GM12875 (cell line): ENCODE results near the gene GRIN3B.

Experiments
- H3K4me3 ChIP-seq: one replicate; pipeline ENCODE4 v1.5.1; 2011; ENCODE audit warnings: low read depth, low read length, control low read depth
- CTCF ChIP-seq: IDR thresholded peaks from 2 replicates; pipeline ENCODE4 v1.5.1; 2011; ENCODE audit warnings: low read depth, mild to moderate bottlenecking, control low read depth, inconsistent platforms, low read length, moderate library complexity, borderline replicate concordance; ENCODE audit not compliant: insufficient read depth

The GRIN3B gene

DNA sequence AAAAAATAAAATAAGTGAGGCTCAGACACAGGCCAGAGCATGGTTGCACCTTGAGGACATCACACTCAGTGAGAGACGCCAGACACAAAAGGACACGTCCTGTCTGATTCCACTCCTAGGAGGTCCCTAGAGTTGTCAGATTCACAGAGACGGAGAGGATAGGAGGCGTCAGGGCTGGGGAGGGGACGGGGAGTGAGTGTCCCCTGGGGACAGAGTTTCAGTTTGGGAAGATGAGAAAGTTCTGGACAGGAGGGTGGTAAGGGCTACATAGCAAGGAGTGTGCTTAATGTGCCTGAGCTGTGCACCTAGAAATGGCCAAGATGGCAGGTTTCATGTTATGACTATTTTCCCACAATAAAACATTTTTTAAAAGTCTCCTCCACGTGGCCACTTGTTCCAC, 2.2 kb upstream of the GRIN3B start:
- H3K4me3 ChIP-seq, result no peak overlapping the region
- no peak for TF ChIP-seq CTCF

DNA sequence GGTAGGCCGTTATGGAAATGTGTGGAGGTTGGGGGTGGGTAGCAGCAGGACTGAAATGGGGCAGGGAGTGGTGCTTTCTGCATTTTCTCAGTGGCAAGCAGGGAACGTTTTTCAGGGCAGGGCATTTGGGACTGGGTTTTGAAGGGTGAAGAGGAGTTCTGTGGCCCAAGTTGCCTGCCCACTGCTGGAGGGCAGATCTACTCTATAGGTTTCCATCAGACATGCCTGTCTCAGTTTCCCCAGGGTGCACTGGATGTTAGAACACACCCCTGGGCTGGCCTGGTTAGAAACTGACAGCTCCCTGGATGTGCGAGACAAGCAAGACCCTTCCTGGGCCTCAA, 870 bp upstream of the GRIN3B start:
- TF ChIP-seq CTCF, result no peak

GRCh38 chr19:1000591-1001537, 645 bp downstream of the GRIN3B start:
- no peak overlapping the region for H3K4me3 ChIP-seq
- no peak for TF ChIP-seq CTCF

More for the DNA sequence above, 870 bp upstream of the GRIN3B start:
- no peak overlapping the region for H3K4me3 ChIP-seq

DNA sequence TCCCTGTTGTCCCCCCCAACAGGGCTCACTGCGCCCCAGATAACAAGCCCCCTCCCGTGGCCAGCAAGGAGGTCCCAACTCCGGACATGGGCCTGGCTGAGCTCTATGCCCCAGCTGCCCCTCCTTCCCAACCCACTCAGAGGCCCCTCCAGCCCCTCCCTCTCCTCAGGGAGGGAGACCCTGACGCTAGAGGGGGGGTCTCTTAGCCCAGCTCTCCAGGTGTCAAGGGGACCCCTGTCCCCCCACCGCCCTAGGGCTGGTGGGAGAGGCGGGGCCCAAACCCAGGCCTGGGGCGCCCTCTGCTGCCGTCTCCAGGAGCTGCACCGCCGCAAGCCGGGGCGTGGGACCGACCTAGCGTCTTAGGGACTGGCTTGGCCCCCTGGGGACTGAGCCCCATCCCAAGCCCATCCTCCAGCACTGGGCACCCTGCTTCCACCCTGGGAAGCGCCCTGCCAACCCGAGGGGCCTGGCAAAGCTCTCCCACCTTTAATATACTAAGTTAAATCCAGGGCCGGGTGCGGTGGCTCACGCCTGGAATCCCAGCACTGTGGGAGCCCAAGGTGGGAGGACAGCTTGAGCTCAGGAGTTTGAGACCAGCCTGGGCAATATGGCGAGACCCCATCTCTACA, 1.4 kb downstream of the GRIN3B start:
- H3K4me3 ChIP-seq, result no peak overlapping the region
- TF ChIP-seq CTCF, result peak; percentile 90

- TF ChIP-seq CTCF, result no peak
- H3K4me3 ChIP-seq, result no peak overlapping the region
Measured at GRCh38 chr19:1002600-1002999, 2.4 kb downstream of the GRIN3B start.

DNA sequence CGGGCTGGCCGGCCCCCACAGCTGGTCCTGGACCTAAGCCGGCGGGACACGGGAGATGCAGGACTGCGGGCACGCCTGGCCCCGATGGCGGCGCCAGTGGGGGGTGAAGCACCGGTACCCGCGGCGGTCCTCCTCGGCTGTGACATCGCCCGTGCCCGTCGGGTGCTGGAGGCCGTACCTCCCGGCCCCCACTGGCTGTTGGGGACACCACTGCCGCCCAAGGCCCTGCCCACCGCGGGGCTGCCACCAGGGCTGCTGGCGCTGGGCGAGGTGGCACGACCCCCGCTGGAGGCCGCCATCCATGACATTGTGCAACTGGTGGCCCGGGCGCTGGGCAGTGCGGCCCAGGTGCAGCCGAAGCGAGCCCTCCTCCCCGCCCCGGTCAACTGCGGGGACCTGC, 3.1 kb downstream of the GRIN3B start:
- no peak for TF ChIP-seq CTCF

More for the DNA sequence above, 3.1 kb downstream of the GRIN3B start:
- H3K4me3 ChIP-seq, result no peak overlapping the region
